Measurements from ENCODE around the gene ARHGAP42.
"Not testable (repeated sequence)": the region's sequence is repeated elsewhere in the genome, so short reads cannot be mapped to it uniquely, and the experiment has no call there.

DNA sequence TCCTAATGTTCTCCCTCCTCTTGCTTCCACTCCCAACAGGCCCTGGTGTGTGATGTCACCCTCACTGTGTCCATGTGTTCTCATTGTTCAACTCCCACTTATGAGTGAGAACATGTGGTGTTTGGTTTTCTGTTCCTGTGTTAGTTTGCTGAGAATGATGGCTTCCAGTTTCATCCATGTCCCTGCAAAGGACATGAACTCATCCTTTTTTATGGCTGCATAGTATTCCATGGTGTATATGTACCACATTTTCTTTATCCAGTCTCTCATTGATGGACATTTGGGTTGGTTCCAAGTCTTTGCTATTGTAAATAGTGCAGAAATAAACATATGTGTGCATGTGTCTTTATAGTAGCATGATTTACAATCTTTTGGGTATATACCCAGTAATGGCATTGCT lies 326.6 kb downstream of the ARHGAP42 start:
- not testable (repeated sequence) for TF ChIP-seq EZH2 (IDR thresholded peaks at IDR 0.05; ENCODE audit: borderline replicate concordance, low read depth, low read length, severe bottlenecking)
- TF ChIP-seq, protein P1, sequence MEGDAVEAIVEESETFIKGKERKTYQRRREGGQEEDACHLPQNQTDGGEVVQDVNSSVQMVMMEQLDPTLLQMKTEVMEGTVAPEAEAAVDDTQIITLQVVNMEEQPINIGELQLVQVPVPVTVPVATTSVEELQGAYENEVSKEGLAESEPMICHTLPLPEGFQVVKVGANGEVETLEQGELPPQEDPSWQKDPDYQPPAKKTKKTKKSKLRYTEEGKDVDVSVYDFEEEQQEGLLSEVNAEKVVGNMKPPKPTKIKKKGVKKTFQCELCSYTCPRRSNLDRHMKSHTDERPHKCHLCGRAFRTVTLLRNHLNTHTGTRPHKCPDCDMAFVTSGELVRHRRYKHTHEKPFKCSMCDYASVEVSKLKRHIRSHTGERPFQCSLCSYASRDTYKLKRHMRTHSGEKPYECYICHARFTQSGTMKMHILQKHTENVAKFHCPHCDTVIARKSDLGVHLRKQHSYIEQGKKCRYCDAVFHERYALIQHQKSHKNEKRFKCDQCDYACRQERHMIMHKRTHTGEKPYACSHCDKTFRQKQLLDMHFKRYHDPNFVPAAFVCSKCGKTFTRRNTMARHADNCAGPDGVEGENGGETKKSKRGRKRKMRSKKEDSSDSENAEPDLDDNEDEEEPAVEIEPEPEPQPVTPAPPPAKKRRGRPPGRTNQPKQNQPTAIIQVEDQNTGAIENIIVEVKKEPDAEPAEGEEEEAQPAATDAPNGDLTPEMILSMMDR (IDR thresholded peaks at IDR 0.05; ENCODE audit: borderline replicate concordance, extremely low read depth, low read length, poor library complexity, severe bottlenecking), result not testable (repeated sequence)

All from DND-41 (cell line).